Measurements from ENCODE around the gene SMIM3.
"Not testable (repeated sequence)": the region's sequence is repeated elsewhere in the genome, so short reads cannot be mapped to it uniquely, and the experiment has no call there.

The SMIM3 gene

GRCh38 chr5:150778517-150779396, at the start of gene SMIM3:
Gene SMIM3, plus strand, starts transcription at chr5:150778757. Its CDS starts 16,684 bp downstream, at chr5:150795441.
- peak within 1 kb of the TSS; percentile 91 for H3K27ac ChIP-seq

GRCh38 chr5:150729859-150730258, 48.7 kb upstream of the SMIM3 start:
- peaks cover 83% of the 10 kb centered on the region for H3K36me3 ChIP-seq
- no peak overlapping the region for H3K4me3 ChIP-seq
- H3K27me3 ChIP-seq: no peaks in the 10 kb centered on the region
- H3K4me2 ChIP-seq: no peak overlapping the region
- H3K9ac ChIP-seq: no peak overlapping the region
- H3K9me3 ChIP-seq: peaks cover 7% of the 10 kb centered on the region
- TF ChIP-seq Cebpa-rat (IDR thresholded peaks at IDR 0.05): no peak
- H3K4me1 ChIP-seq: peaks cover 5% of the 10 kb centered on the region
- no peak overlapping the region for H3K27ac ChIP-seq
- peaks cover 7% of the 10 kb centered on the region for H4K20me1 ChIP-seq

More at GRCh38 chr5:150778517-150779396, at the start of gene SMIM3:
- Histone ChIP-seq H3K4me1 (peaks cover 73% of the 10 kb centered on the region), H4K20me1 (no peaks in the 10 kb centered on the region), H3K27me3 (no peaks in the 10 kb centered on the region), H3K9ac (peak within 1 kb of the TSS; percentile 88), H3K4me2 (peak within 1 kb of the TSS; percentile 89), H3K4me3 (peak within 1 kb of the TSS; percentile 87), H3K9me3 (no peaks in the 10 kb centered on the region), H3K36me3 (no peaks in the 10 kb centered on the region)
- TF ChIP-seq Cebpa-rat (IDR thresholded peaks at IDR 0.05): no peak

GRCh38 chr5:150731669-150732242, 46.8 kb upstream of the SMIM3 start:
- Histone ChIP-seq H3K27me3 (no peaks in the 10 kb centered on the region), H3K27ac (no peak overlapping the region), H3K4me3 (no peak overlapping the region), H4K20me1 (peaks cover 8% of the 10 kb centered on the region), H3K4me2 (no peak overlapping the region), H3K9ac (no peak overlapping the region), H3K4me1 (peaks cover 11% of the 10 kb centered on the region), H3K9me3 (peaks cover 25% of the 10 kb centered on the region), H3K36me3 (peaks cover 86% of the 10 kb centered on the region)
- TF ChIP-seq Cebpa-rat (IDR thresholded peaks at IDR 0.05): no peak

GRCh38 chr5:150734579-150735384, 43.8 kb upstream of the SMIM3 start:
- peaks cover 11% of the 10 kb centered on the region for H3K4me1 ChIP-seq
- H3K4me3 ChIP-seq: no peak overlapping the region
- H3K27me3 ChIP-seq: no peaks in the 10 kb centered on the region
- peaks cover 25% of the 10 kb centered on the region for H4K20me1 ChIP-seq
- peak overlapping the region; percentile 28; the same call in 1 of the 2 replicates for H3K4me2 ChIP-seq
- peaks cover 95% of the 10 kb centered on the region for H3K36me3 ChIP-seq
- TF ChIP-seq Cebpa-rat (IDR thresholded peaks at IDR 0.05): no peak
- no peak overlapping the region for H3K9ac ChIP-seq
- peaks cover 40% of the 10 kb centered on the region for H3K9me3 ChIP-seq
- H3K27ac ChIP-seq: no peak overlapping the region

- Histone ChIP-seq H3K4me3 (no peak overlapping the region), H3K27me3 (no peaks in the 10 kb centered on the region), H3K36me3 (peaks cover 91% of the 10 kb centered on the region), H3K9ac (no peak overlapping the region), H3K4me2 (no peak overlapping the region), H3K9me3 (peaks cover 44% of the 10 kb centered on the region), H3K4me1 (peaks cover 11% of the 10 kb centered on the region), H3K27ac (no peak overlapping the region), H4K20me1 (peaks cover 25% of the 10 kb centered on the region)
- no peak for TF ChIP-seq Cebpa-rat (IDR thresholded peaks at IDR 0.05)
Measured at GRCh38 chr5:150738862-150739261, 39.7 kb upstream of the SMIM3 start.

GRCh38 chr5:150740992-150741391, 37.6 kb upstream of the SMIM3 start:
- Histone ChIP-seq H3K36me3 (peaks cover 71% of the 10 kb centered on the region), H3K9me3 (peaks cover 27% of the 10 kb centered on the region), H3K4me1 (no peaks in the 10 kb centered on the region), H3K4me3 (no peak overlapping the region), H3K4me2 (no peak overlapping the region), H3K27me3 (no peaks in the 10 kb centered on the region), H4K20me1 (peaks cover 17% of the 10 kb centered on the region; the same call in 1 of the 2 replicates), H3K9ac (no peak overlapping the region), H3K27ac (no peak overlapping the region)
- TF ChIP-seq Cebpa-rat (IDR thresholded peaks at IDR 0.05): no peak

- not testable (repeated sequence) for H3K4me2 ChIP-seq, H3K27me3 ChIP-seq, H3K4me1 ChIP-seq, H3K9ac ChIP-seq, H3K27ac ChIP-seq, H3K4me3 ChIP-seq
- H3K36me3 ChIP-seq: peaks cover 55% of the 10 kb centered on the region
- H3K9me3 ChIP-seq: peaks cover 13% of the 10 kb centered on the region; the same call in 1 of the 2 replicates
- H4K20me1 ChIP-seq: peaks cover 17% of the 10 kb centered on the region; the same call in 1 of the 2 replicates
Measured at GRCh38 chr5:150742455-150743141, 36.0 kb upstream of the SMIM3 start.

GRCh38 chr5:150743142-150743488, 35.4 kb upstream of the SMIM3 start:
- not testable (repeated sequence) for H3K9ac ChIP-seq, H3K4me3 ChIP-seq, H3K4me1 ChIP-seq, H3K27me3 ChIP-seq, H3K4me2 ChIP-seq, H3K27ac ChIP-seq
- peaks cover 11% of the 10 kb centered on the region; the same call in 1 of the 2 replicates for H3K9me3 ChIP-seq
- peaks cover 16% of the 10 kb centered on the region; the same call in 1 of the 2 replicates for H4K20me1 ChIP-seq
- H3K36me3 ChIP-seq: peaks cover 49% of the 10 kb centered on the region

GRCh38 chr5:150750469-150750868, 28.1 kb upstream of the SMIM3 start:
- H3K27me3 ChIP-seq: no peaks in the 10 kb centered on the region
- H3K27ac ChIP-seq: no peak overlapping the region
- no peaks in the 10 kb centered on the region for H3K4me1 ChIP-seq
- H4K20me1 ChIP-seq: peaks cover 19% of the 10 kb centered on the region
- H3K4me3 ChIP-seq: no peak overlapping the region
- H3K4me2 ChIP-seq: no peak overlapping the region
- no peak for TF ChIP-seq Cebpa-rat (IDR thresholded peaks at IDR 0.05)
- no peak overlapping the region for H3K9ac ChIP-seq
- peaks cover 61% of the 10 kb centered on the region for H3K36me3 ChIP-seq
- 0 out of 2 replicates have a peak, but pooled peaks cover 2% of the 10 kb centered on the region for H3K9me3 ChIP-seq

Data from BLaER1 (cell line).